Measurements from ENCODE around the gene TMA7B. TPM values are rescaled to one million over a fixed set of nuclear protein-coding genes. Genes with fewer than 3 reads are reported as not detected.

TMA7B gene
- polyA plus RNA-seq, 1 of the 3 experiments (the other 2 are of a cell fraction) = not detected

DNA sequence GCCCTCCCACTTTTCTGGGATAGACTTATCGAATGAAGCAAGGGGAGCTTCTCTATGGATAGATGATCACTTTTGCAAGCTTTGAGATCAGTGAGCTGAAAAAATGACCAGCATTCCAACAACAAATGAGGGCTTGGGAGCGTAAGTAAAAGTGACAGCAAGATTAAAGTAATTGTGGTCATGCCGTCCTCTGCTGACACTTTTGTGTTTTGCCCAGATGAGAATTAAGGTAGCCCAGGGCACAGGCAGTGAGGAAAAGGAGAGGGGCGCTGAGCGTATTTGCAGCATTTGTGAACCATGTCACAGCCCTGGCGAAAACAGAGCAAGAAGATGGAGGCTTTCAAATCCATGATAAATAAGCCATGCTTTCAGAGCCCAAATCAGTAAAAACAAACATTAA lies 24.6 kb upstream of the TMA7B start:
- Histone ChIP-seq H3K36me3 (replicated peaks in 1 of 2; ENCODE audit: control insufficient read depth in 1 of 2, insufficient read depth in 2 of 2, low read length in 1 of 2) (no peaks in the 10 kb centered on the region), H3K9ac (no peak overlapping the region), H3K4me1 (ENCODE audit: control insufficient read depth in 1 of 2, insufficient read depth in 2 of 2, low read depth in 1 of 2, low read length in 1 of 2) (no peaks in the 10 kb centered on the region), H3K9me3 (no peaks in the 10 kb centered on the region), H2AFZ (ENCODE audit: low read depth) (no peak overlapping the region), H3K9me2 (no peaks in the 10 kb centered on the region), H3K27me3 (ENCODE audit: insufficient read depth) (no peaks in the 10 kb centered on the region), H3F3A (replicated peaks; ENCODE audit: insufficient read depth) (no peaks in the 10 kb centered on the region), H3K79me2 (ENCODE audit: insufficient read depth) (no peaks in the 10 kb centered on the region), H3K27ac (ENCODE audit: low read depth in 2 of 2, low read length in 1 of 2) (no peak overlapping the region), H3K4me2 (no peak overlapping the region), H4K20me1 (ENCODE audit: insufficient read depth) (no peaks in the 10 kb centered on the region), H3K4me3 (ENCODE audit: low read depth in 2 of 2, low read length in 1 of 2) (no peak overlapping the region)
- no peak for DNase-seq
- ChIA-PET CTCF (no interaction called here), POLR2A (no interaction called here)
- TF ChIP-seq RFX5 (IDR thresholded peaks at IDR 0.05; ENCODE audit: low read length) = no peak
- TF ChIP-seq ELF1 (IDR thresholded peaks at IDR 0.05) = no peak
- no peak for TF ChIP-seq SMC3 (IDR thresholded peaks at IDR 0.05; ENCODE audit: low read depth, low read length)
- TF ChIP-seq JUND (IDR thresholded peaks at IDR 0.05) = no peak
- 62% methylated on average over 6 of the region's 6 CpGs for WGBS (ENCODE audit: low lambda C conversion rate)

GRCh38 chr22:39936523-39937145 lies 23.6 kb upstream of the TMA7B start:
- WGBS (ENCODE audit: low lambda C conversion rate) = 58% methylated on average over 6 of the region's 6 CpGs
- H3K27me3 ChIP-seq (ENCODE audit: insufficient read depth) = no peaks in the 10 kb centered on the region

More at GRCh38 chr22:39936523-39937145, 23.6 kb upstream of the TMA7B start:
- Histone ChIP-seq H4K20me1 (ENCODE audit: insufficient read depth) (no peaks in the 10 kb centered on the region), H3K36me3 (replicated peaks in 1 of 2; ENCODE audit: control insufficient read depth in 1 of 2, insufficient read depth in 2 of 2, low read length in 1 of 2) (no peaks in the 10 kb centered on the region), H3K27ac (ENCODE audit: low read depth in 2 of 2, low read length in 1 of 2) (no peak overlapping the region), H3K79me2 (ENCODE audit: insufficient read depth) (no peaks in the 10 kb centered on the region), H2AFZ (ENCODE audit: low read depth) (no peak overlapping the region), H3F3A (replicated peaks; ENCODE audit: insufficient read depth) (no peaks in the 10 kb centered on the region), H3K9ac (no peak overlapping the region), H3K9me2 (no peaks in the 10 kb centered on the region), H3K9me3 (no peaks in the 10 kb centered on the region), H3K4me2 (no peak overlapping the region), H3K4me3 (ENCODE audit: low read depth in 2 of 2, low read length in 1 of 2) (no peak overlapping the region), H3K4me1 (ENCODE audit: control insufficient read depth in 1 of 2, insufficient read depth in 2 of 2, low read depth in 1 of 2, low read length in 1 of 2) (no peaks in the 10 kb centered on the region)
- ChIA-PET POLR2A (no interaction called here), CTCF (no interaction called here)
- TF ChIP-seq SMC3 (IDR thresholded peaks at IDR 0.05; ENCODE audit: low read depth, low read length) = no peak
- TF ChIP-seq FOXJ3 (CRISPR knock-in tag; IDR thresholded peaks at IDR 0.05) = no peak
- TF ChIP-seq, protein P1, sequence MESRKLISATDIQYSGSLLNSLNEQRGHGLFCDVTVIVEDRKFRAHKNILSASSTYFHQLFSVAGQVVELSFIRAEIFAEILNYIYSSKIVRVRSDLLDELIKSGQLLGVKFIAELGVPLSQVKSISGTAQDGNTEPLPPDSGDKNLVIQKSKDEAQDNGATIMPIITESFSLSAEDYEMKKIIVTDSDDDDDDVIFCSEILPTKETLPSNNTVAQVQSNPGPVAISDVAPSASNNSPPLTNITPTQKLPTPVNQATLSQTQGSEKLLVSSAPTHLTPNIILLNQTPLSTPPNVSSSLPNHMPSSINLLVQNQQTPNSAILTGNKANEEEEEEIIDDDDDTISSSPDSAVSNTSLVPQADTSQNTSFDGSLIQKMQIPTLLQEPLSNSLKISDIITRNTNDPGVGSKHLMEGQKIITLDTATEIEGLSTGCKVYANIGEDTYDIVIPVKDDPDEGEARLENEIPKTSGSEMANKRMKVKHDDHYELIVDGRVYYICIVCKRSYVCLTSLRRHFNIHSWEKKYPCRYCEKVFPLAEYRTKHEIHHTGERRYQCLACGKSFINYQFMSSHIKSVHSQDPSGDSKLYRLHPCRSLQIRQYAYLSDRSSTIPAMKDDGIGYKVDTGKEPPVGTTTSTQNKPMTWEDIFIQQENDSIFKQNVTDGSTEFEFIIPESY (IDR thresholded peaks at IDR 0.05; ENCODE audit: borderline replicate concordance, low read depth) = no peak
- TF ChIP-seq, protein P2, sequence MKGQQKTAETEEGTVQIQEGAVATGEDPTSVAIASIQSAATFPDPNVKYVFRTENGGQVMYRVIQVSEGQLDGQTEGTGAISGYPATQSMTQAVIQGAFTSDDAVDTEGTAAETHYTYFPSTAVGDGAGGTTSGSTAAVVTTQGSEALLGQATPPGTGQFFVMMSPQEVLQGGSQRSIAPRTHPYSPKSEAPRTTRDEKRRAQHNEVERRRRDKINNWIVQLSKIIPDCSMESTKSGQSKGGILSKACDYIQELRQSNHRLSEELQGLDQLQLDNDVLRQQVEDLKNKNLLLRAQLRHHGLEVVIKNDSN (IDR thresholded peaks at IDR 0.05; ENCODE audit: borderline replicate concordance, low read depth) = no peak
- no peak for TF ChIP-seq ELF1 (IDR thresholded peaks at IDR 0.05)
- TF ChIP-seq RFX5 (IDR thresholded peaks at IDR 0.05; ENCODE audit: low read length) = no peak
- TF ChIP-seq GATA2 (CRISPR knock-in tag; IDR thresholded peaks at IDR 0.05) = no peak
- TF ChIP-seq, protein P3, sequence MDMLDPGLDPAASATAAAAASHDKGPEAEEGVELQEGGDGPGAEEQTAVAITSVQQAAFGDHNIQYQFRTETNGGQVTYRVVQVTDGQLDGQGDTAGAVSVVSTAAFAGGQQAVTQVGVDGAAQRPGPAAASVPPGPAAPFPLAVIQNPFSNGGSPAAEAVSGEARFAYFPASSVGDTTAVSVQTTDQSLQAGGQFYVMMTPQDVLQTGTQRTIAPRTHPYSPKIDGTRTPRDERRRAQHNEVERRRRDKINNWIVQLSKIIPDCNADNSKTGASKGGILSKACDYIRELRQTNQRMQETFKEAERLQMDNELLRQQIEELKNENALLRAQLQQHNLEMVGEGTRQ (IDR thresholded peaks at IDR 0.05; ENCODE audit: borderline replicate concordance, low read depth, low read length) = no peak
- no peak for TF ChIP-seq JUND (IDR thresholded peaks at IDR 0.05)
- no peak for TF ChIP-seq FOSL2 (IDR thresholded peaks at IDR 0.05; ENCODE audit: borderline replicate concordance, low read depth)
- no peak for TF ChIP-seq EZH2phosphoT487 (IDR thresholded peaks at IDR 0.05; ENCODE audit: borderline replicate concordance, low read depth)
- no peak for TF ChIP-seq IRF3 (IDR thresholded peaks at IDR 0.05; ENCODE audit: low read depth, low read length)
- no peak for DNase-seq
